PC-3 (cell line): Measurements from ENCODE around the gene SMIM10. TPM values are rescaled to one million over a fixed set of nuclear protein-coding genes. Genes with fewer than 3 reads are reported as not detected.

Source experiments
- ATAC-seq: fragments of 200-7000 bp; cut with Tn5 transposase; 2 replicates; pipeline ENCODE4 v1.9.1; 2020; ENCODE audit warnings: mild to moderate bottlenecking, moderate library complexity
- BruUV-seq: library from RNA; stranded (reverse); fragments of 400-500 nt; replicated peaks from 2 replicates; lab custom pipeline; 2021; lab: Mats Ljungman, UMichigan
- CTCF ChIA-PET: fragments of 300-600 bp; sonication (Branson Sonifier 250); formaldehyde crosslinking; loops from one replicate; lab custom pipeline; 2022; ENCODE audit warnings: antibody characterized with exemption; lab: Charles Lee
- POLR2A ChIA-PET: fragments of 300-600 bp; sonication (Branson Sonifier 250); formaldehyde crosslinking; loops from one replicate; lab custom pipeline; 2022; ENCODE audit warnings: antibody characterized with exemption; ENCODE audit not compliant: unreplicated experiment; lab: Charles Lee
- DNase-seq: peaks from one replicate; pipeline ENCODE4 v3.0.0-alpha.2; 2015
- H2AFZ ChIP-seq: fragments of 300-600 bp; sonication (generic); 2 replicates; pipeline ENCODE4 v1.6.0; 2016; ENCODE audit warnings: antibody characterized with exemption, low read length
- H3F3A ChIP-seq: fragments of 300-600 bp; sonication (generic); one replicate; pipeline ENCODE4 v1.6.0; 2017; ENCODE audit warnings: antibody characterized with exemption, low read length, control low read depth, mild to moderate bottlenecking; ENCODE audit not compliant: unreplicated experiment
- H3K27ac ChIP-seq: fragments of 300-600 bp; sonication (generic); 2 replicates; pipeline ENCODE4 v1.5.1; 2016; ENCODE audit warnings: mild to moderate bottlenecking, low read length
- H3K27me3 ChIP-seq: fragments of 300-600 bp; sonication (generic); 2 replicates; pipeline ENCODE4 v1.6.1; 2016; ENCODE audit warnings: low read length, mixed read lengths
- H3K36me3 ChIP-seq: fragments of 300-600 bp; sonication (generic); 2 replicates; pipeline ENCODE4 v1.6.1; 2016; ENCODE audit warnings: low read depth, mixed run types, low read length, mixed read lengths
- H3K4me1 ChIP-seq: fragments of 300-600 bp; sonication (generic); 2 replicates; pipeline ENCODE4 v1.5.1; 2016; ENCODE audit warnings: low read length; ENCODE audit not compliant: insufficient read depth
- H3K4me2 ChIP-seq: fragments of 300-600 bp; sonication (generic); 2 replicates; pipeline ENCODE4 v1.6.0; 2016; ENCODE audit warnings: low read length
- H3K4me3 ChIP-seq: fragments of 300-600 bp; sonication (generic); 2 replicates; pipeline ENCODE4 v1.5.1; 2016; ENCODE audit warnings: mild to moderate bottlenecking, low read length, mixed read lengths
- H3K79me2 ChIP-seq: fragments of 300-600 bp; sonication (generic); 2 replicates; pipeline ENCODE4 v1.6.1; 2017; ENCODE audit warnings: low read length, mixed read lengths
- H3K9ac ChIP-seq: fragments of 300-600 bp; sonication (generic); 2 replicates; pipeline ENCODE4 v1.6.0; 2016; ENCODE audit warnings: mild to moderate bottlenecking, low read length
- H3K9me2 ChIP-seq: fragments of 300-600 bp; sonication (generic); replicated peaks from 2 replicates; pipeline ENCODE4 v1.6.1; 2016; ENCODE audit warnings: mixed run types, low read length, mixed read lengths
- H3K9me3 ChIP-seq: fragments of 300-600 bp; sonication (generic); 2 replicates; pipeline ENCODE4 v1.6.1; 2016; ENCODE audit warnings: low read length, mixed read lengths
- H4K20me1 ChIP-seq: fragments of 300-600 bp; sonication (generic); 2 replicates; pipeline ENCODE4 v1.6.1; 2016; ENCODE audit warnings: low read length, mixed read lengths
- CTCF ChIP-seq: fragments of 300-600 bp; sonication (generic); conservative IDR thresholded peaks from 2 replicates; pipeline ENCODE4 v1.5.1; 2017; ENCODE audit warnings: antibody characterized with exemption, low read depth, mild to moderate bottlenecking, low read length
- EZH2 ChIP-seq: fragments of 300-600 bp; sonication (generic); IDR thresholded peaks from one replicate; pipeline ENCODE4 v1.6.1; 2017; ENCODE audit warnings: antibody characterized with exemption, mild to moderate bottlenecking, low read length; ENCODE audit not compliant: unreplicated experiment
- EZH2phosphoT487 ChIP-seq: fragments of 300-600 bp; sonication (generic); IDR thresholded peaks from 2 replicates; pipeline ENCODE4 v1.6.1; 2018; ENCODE audit warnings: mild to moderate bottlenecking, antibody characterized with exemption, low read length, borderline replicate concordance
- intact Hi-C: fragments of 100-400 bp; cut with micrococcal nuclease; formaldehyde crosslinking; loops from 2 replicates; pipeline ENCODE4 v1.9.0; 2023
- total RNA-seq: library from RNA; depleted of rRNA; stranded (reverse); fragments of >200 nt; gene quantifications from 2 replicates; pipeline ENCODE4 v1.2.3, GENCODE V29; 2014

The SMIM10 gene
- total RNA-seq, 1 experiment from 2014 or later: not detected

GRCh38 chrX:134971926-134972325, 18.9 kb upstream of the SMIM10 start:
- CTCF ChIA-PET: no interaction called here
- intact Hi-C loops: no loop called here
- BruUV-seq: no TSS peak
- Histone ChIP-seq H3K27me3 (no peaks in the 10 kb centered on the region), H3K9me2 (no peaks in the 10 kb centered on the region), H3K4me3 (no peak overlapping the region), H4K20me1 (no peaks in the 10 kb centered on the region), H3K27ac (no peak overlapping the region), H3K4me1 (no peaks in the 10 kb centered on the region), H3K4me2 (no peak overlapping the region), H3K9ac (no peak overlapping the region), H3K79me2 (no peaks in the 10 kb centered on the region), H3K36me3 (no peaks in the 10 kb centered on the region), H3F3A (no peaks in the 10 kb centered on the region), H3K9me3 (no peaks in the 10 kb centered on the region), H2AFZ (no peak overlapping the region)
- POLR2A ChIA-PET: no interaction called here
- DNase-seq (no peak), ATAC-seq (no peak)
- TF ChIP-seq EZH2: no peak
- no peak for TF ChIP-seq EZH2phosphoT487
- no peak for TF ChIP-seq CTCF

DNA sequence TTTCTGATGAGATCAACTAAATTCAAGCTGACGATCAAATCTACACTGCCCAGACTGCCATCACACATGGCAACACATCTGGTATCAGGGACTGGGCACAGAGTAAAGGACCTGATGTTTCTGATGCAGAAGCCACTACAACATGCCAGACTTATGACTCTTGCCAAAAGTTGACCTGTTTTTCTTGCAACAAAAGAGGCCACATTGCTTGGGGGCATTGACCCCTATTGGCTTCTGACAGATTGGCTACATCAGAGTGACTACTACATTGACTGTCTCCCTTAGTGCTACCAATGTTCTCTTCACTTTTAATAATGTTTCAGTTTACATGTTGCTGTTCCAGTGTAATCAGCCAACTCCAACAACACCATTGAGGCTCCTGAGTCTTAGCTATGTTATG, 15.3 kb upstream of the SMIM10 start:
- ChIA-PET POLR2A (no interaction called here), CTCF (no interaction called here)
- Histone ChIP-seq H4K20me1 (no peaks in the 10 kb centered on the region), H3K9me3 (no peaks in the 10 kb centered on the region), H3K27ac (no peak overlapping the region), H3K79me2 (no peaks in the 10 kb centered on the region), H3K9ac (no peak overlapping the region), H3F3A (no peaks in the 10 kb centered on the region), H3K4me3 (no peak overlapping the region), H3K36me3 (no peaks in the 10 kb centered on the region), H3K27me3 (no peaks in the 10 kb centered on the region), H3K4me2 (no peak overlapping the region), H2AFZ (no peak overlapping the region), H3K4me1 (no peaks in the 10 kb centered on the region), H3K9me2 (no peaks in the 10 kb centered on the region)
- no peak for TF ChIP-seq EZH2
- no peak for TF ChIP-seq CTCF
- no peak for TF ChIP-seq EZH2phosphoT487
- no TSS peak for BruUV-seq
- no peak for DNase-seq
- intact Hi-C loops: no loop called here
- ATAC-seq: no peak

DNA sequence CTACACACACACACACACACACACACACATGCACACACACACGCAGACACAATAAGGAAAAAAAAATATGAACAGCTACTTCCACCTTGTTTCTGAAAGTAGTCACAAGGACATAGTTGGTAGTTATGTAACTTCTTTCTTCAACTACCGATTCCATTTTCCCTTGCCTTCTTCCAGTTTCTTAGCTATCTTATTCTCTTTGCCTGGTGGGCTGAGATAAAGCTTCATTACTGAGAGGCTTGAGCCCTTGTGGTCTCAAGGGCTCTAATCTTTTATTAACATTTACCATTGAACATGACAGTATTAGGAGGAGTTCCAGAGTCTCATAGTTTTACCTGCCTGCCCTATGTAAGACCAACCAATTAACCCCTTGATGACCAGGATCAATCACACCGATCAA, 8.9 kb upstream of the SMIM10 start:
- CTCF ChIA-PET: no interaction called here

More for the DNA sequence above, 8.9 kb upstream of the SMIM10 start:
- BruUV-seq: no TSS peak
- Histone ChIP-seq H3K9ac (no peak overlapping the region), H3K27me3 (no peaks in the 10 kb centered on the region), H3F3A (no peaks in the 10 kb centered on the region), H4K20me1 (no peaks in the 10 kb centered on the region), H3K27ac (no peak overlapping the region), H3K4me3 (no peak overlapping the region), H3K9me3 (no peaks in the 10 kb centered on the region), H3K79me2 (no peaks in the 10 kb centered on the region), H3K9me2 (no peaks in the 10 kb centered on the region), H3K36me3 (no peaks in the 10 kb centered on the region), H3K4me2 (no peak overlapping the region), H2AFZ (no peak overlapping the region), H3K4me1 (no peaks in the 10 kb centered on the region)
- ATAC-seq: no peak
- DNase-seq: no peak
- intact Hi-C loops: no loop called here
- TF ChIP-seq EZH2 (no peak), CTCF (no peak), EZH2phosphoT487 (no peak)
- POLR2A ChIA-PET: no interaction called here
